HEK293 (cell line): ENCODE data around the gene LIPE.

ENCODE experiments used
- CTCF ChIA-PET: fragments of 350-600 bp; formaldehyde crosslinking; extraction: SDS; loops from one replicate; lab custom pipeline; 2021; ENCODE audit warnings: antibody characterized with exemption; lab: Yijun Ruan, JAX
- POLR2A ChIA-PET: fragments of 300-600 bp; formaldehyde crosslinking; extraction: SDS; loops from one replicate; lab custom pipeline; 2020; ENCODE audit warnings: antibody characterized with exemption, inconsistent platforms; lab: Yijun Ruan, JAX
- H3K27ac ChIP-seq: fragments of 200-500 bp; sonication (Bioruptor generic); 2 replicates; pipeline ENCODE4 v1.5.1; 2014; ENCODE audit warnings: low read depth, low read length, control low read depth, inconsistent platforms; ENCODE audit errors: extremely low read depth
- H3K36me3 ChIP-seq, 2 experiments: fragments of 200-500 bp in 1 of 2; sonication (Bioruptor generic) in 1 of 2; 1 replicate in 1 of 2; 2 replicates in 1 of 2; pipeline ENCODE4 v1.5.1; 2014 to 2017; ENCODE audit warnings: inconsistent platforms in 2 of 2, low read length in 2 of 2; ENCODE audit not compliant: control insufficient read depth in 2 of 2, insufficient read depth in 1 of 2
- H3K4me1 ChIP-seq: fragments of 200-500 bp; sonication (Bioruptor generic); 2 replicates; pipeline ENCODE4 v1.5.1; 2014; ENCODE audit warnings: mild to moderate bottlenecking, low read length, inconsistent platforms; ENCODE audit not compliant: control insufficient read depth, insufficient read depth
- H3K4me3 ChIP-seq: 2 replicates; pipeline ENCODE4 v1.5.1; 2011; ENCODE audit warnings: low read depth, mild to moderate bottlenecking, control low read depth, low read length, moderate library complexity
- H3K9me3 ChIP-seq: fragments of 200-500 bp; sonication (Bioruptor generic); 2 replicates; pipeline ENCODE4 v1.5.1; 2014; ENCODE audit warnings: low read depth, low read length, inconsistent platforms; ENCODE audit not compliant: control insufficient read depth, insufficient read depth
- CTCF ChIP-seq: fragments of 450-650 bp; formaldehyde crosslinking; IDR thresholded peaks from 2 replicates; pipeline ENCODE4 v1.5.1; 2016; ENCODE audit warnings: missing biosample characterization, missing genetic modification characterization
- GLI2 ChIP-seq: fragments of 450-650 bp; formaldehyde crosslinking; IDR thresholded peaks from 2 replicates; pipeline ENCODE4; 2017; ENCODE audit warnings: missing biosample characterization, missing genetic modification characterization, low read depth, borderline replicate concordance
- KLF1 ChIP-seq: fragments of 450-650 bp; formaldehyde crosslinking; IDR thresholded peaks from 2 replicates; pipeline ENCODE4 v1.5.1; 2016; ENCODE audit warnings: missing biosample characterization, missing genetic modification characterization
- SCRT1 ChIP-seq: fragments of 450-650 bp; formaldehyde crosslinking; IDR thresholded peaks from 2 replicates; pipeline ENCODE4 v1.5.1; 2016; ENCODE audit warnings: missing biosample characterization, missing genetic modification characterization, borderline replicate concordance
- YY2 ChIP-seq: fragments of 450-650 bp; formaldehyde crosslinking; IDR thresholded peaks from 2 replicates; pipeline ENCODE4 v1.5.1; 2016; ENCODE audit warnings: missing biosample characterization, missing genetic modification characterization
- ZBTB17 ChIP-seq: fragments of 450-650 bp; formaldehyde crosslinking; IDR thresholded peaks from 2 replicates; pipeline ENCODE4 v1.5.1; 2016; ENCODE audit warnings: missing biosample characterization, missing genetic modification characterization
- ZBTB44 ChIP-seq: fragments of 450-650 bp; IDR thresholded peaks from 2 replicates; pipeline ENCODE4 v1.5.1; 2018; ENCODE audit warnings: missing biosample characterization, mild to moderate bottlenecking, missing genetic modification characterization
- ZFHX2 ChIP-seq: fragments of 450-650 bp; formaldehyde crosslinking; conservative IDR thresholded peaks from 2 replicates; pipeline ENCODE4 v1.5.1; 2016; ENCODE audit warnings: missing biosample characterization, missing genetic modification characterization
- ZNF214 ChIP-seq: fragments of 450-650 bp; formaldehyde crosslinking; IDR thresholded peaks from 2 replicates; pipeline ENCODE4 v1.5.1; 2017; ENCODE audit warnings: missing biosample characterization, mild to moderate bottlenecking, missing genetic modification characterization, borderline replicate concordance
- ZNF223 ChIP-seq: fragments of 450-650 bp; formaldehyde crosslinking; IDR thresholded peaks from 2 replicates; pipeline ENCODE4 v1.5.1; 2016; ENCODE audit warnings: missing biosample characterization, missing genetic modification characterization
- ZNF239 ChIP-seq: fragments of 450-650 bp; formaldehyde crosslinking; IDR thresholded peaks from 2 replicates; pipeline ENCODE4 v1.5.1; 2016; ENCODE audit warnings: missing biosample characterization, missing genetic modification characterization
- ZNF341 ChIP-seq: fragments of 450-650 bp; formaldehyde crosslinking; IDR thresholded peaks from 2 replicates; pipeline ENCODE4; 2016; ENCODE audit warnings: low read depth, missing biosample characterization, missing genetic modification characterization
- ZNF394 ChIP-seq: fragments of 450-650 bp; formaldehyde crosslinking; IDR thresholded peaks from 2 replicates; pipeline ENCODE4 v1.5.1; 2016; ENCODE audit warnings: missing biosample characterization, missing genetic modification characterization, mild to moderate bottlenecking, moderate library complexity, borderline replicate concordance
- ZNF398 ChIP-seq: fragments of 450-650 bp; formaldehyde crosslinking; IDR thresholded peaks from 2 replicates; pipeline ENCODE4 v1.5.1; 2017; ENCODE audit warnings: missing biosample characterization, missing genetic modification characterization
- ZNF423 ChIP-seq: fragments of 450-650 bp; formaldehyde crosslinking; IDR thresholded peaks from 2 replicates; pipeline ENCODE4 v1.5.1; 2016; ENCODE audit warnings: missing biosample characterization, missing genetic modification characterization
- ZNF513 ChIP-seq: fragments of 450-650 bp; IDR thresholded peaks from 2 replicates; pipeline ENCODE4 v1.5.1; 2018; ENCODE audit warnings: missing biosample characterization, missing genetic modification characterization
- ZNF521 ChIP-seq: fragments of 450-650 bp; formaldehyde crosslinking; IDR thresholded peaks from 2 replicates; pipeline ENCODE4 v1.5.1; 2017; ENCODE audit warnings: missing biosample characterization, mild to moderate bottlenecking, missing genetic modification characterization
- ZNF549 ChIP-seq: fragments of 450-650 bp; IDR thresholded peaks from 2 replicates; pipeline ENCODE4 v1.5.1; 2018; ENCODE audit warnings: missing biosample characterization, missing genetic modification characterization, mild to moderate bottlenecking, inconsistent platforms, moderate library complexity
- ZNF660 ChIP-seq: fragments of 450-650 bp; IDR thresholded peaks from 2 replicates; pipeline ENCODE4 v1.5.1; 2018; ENCODE audit warnings: missing biosample characterization, mild to moderate bottlenecking, missing genetic modification characterization
- ZNF692 ChIP-seq: fragments of 450-650 bp; formaldehyde crosslinking; IDR thresholded peaks from 2 replicates; pipeline ENCODE4 v1.5.1; 2016; ENCODE audit warnings: missing biosample characterization, missing genetic modification characterization
- ZSCAN5A ChIP-seq: fragments of 450-650 bp; formaldehyde crosslinking; IDR thresholded peaks from 2 replicates; pipeline ENCODE4 v1.5.1; 2016; ENCODE audit warnings: missing biosample characterization, missing genetic modification characterization

Gene LIPE

GRCh38 chr19:42388851-42389489 lies 38.2 kb downstream of the LIPE start:
- POLR2A ChIA-PET, result interaction anchor here (4.1 kb wide), 1 partner anchor 8 kb away, joined by 34 read pairs; no protein-coding TSS in a partner anchor
- H3K27ac ChIP-seq, result no peak overlapping the region
- TF ChIP-seq ZFHX2 (tag by site-specific recombination) (peak; percentile 11; the same call in 1 of the 2 replicates), ZNF398 (tag by site-specific recombination) (0 out of 2 replicates have a peak, but pooled peaks have one; percentile 3), SCRT1 (no peak), KLF1 (tag by site-specific recombination) (peak; percentile 62), ZNF341 (tag by site-specific recombination) (no peak)
- TF ChIP-seq, all 188 proteins: peak for 3
- CTCF ChIA-PET, result interaction anchor here (3.8 kb wide), 1 partner anchor 12 kb away, joined by 33 read pairs; no protein-coding TSS in a partner anchor
- Histone ChIP-seq H3K4me1 (peaks cover 4% of the 10 kb centered on the region; the same call in 1 of the 2 replicates), H3K9me3 (no peaks in the 10 kb centered on the region), H3K36me3 (no peaks in the 10 kb centered on the region; a peak in 1 of 3 replicates), H3K4me3 (no peak overlapping the region)

- no peaks in the 10 kb centered on the region; a peak in 1 of 3 replicates for H3K36me3 ChIP-seq
- POLR2A ChIA-PET, result interaction anchor here (1.2 to 4.1 kb wide), 2 partner anchors 9 to 20 kb away, joined by 3 to 34 read pairs; no protein-coding TSS in a partner anchor
- peaks cover 4% of the 10 kb centered on the region; the same call in 1 of the 2 replicates for H3K4me1 ChIP-seq
- peak overlapping the region; percentile 33 for H3K4me3 ChIP-seq
- peak overlapping the region; percentile 44; the same call in 1 of the 2 replicates for H3K27ac ChIP-seq
- CTCF ChIA-PET, result interaction anchor here (0.6 to 3.8 kb wide), 10 partner anchors 9 to 268 kb away, joined by 3 to 33 read pairs (median 4); no protein-coding TSS in a partner anchor
- no peaks in the 10 kb centered on the region for H3K9me3 ChIP-seq
- no peak for TF ChIP-seq ZNF513 (tag by site-specific recombination)
- TF ChIP-seq ZNF549 (tag by site-specific recombination), result no peak
- TF ChIP-seq ZNF214, result no peak
- TF ChIP-seq ZSCAN5A, result peak; percentile 93; the same call in 1 of the 2 replicates
- no peak for TF ChIP-seq ZNF223 (tag by site-specific recombination)
- TF ChIP-seq ZNF521 (tag by site-specific recombination), result no peak
- TF ChIP-seq ZNF423, result peak; percentile 80; the same call in 1 of the 2 replicates
- peak; percentile 96 for TF ChIP-seq ZBTB17 (tag by site-specific recombination)
- peak; percentile 96 for TF ChIP-seq ZNF692 (tag by site-specific recombination)
- no peak for TF ChIP-seq ZNF239
- peak; percentile 42; the same call in 1 of the 2 replicates for TF ChIP-seq ZNF394
- peak; percentile 99 for TF ChIP-seq CTCF (tag by site-specific recombination)
- TF ChIP-seq KLF1 (tag by site-specific recombination), result peak; percentile 96
- no peak for TF ChIP-seq GLI2
- TF ChIP-seq ZNF660 (tag by site-specific recombination), result no peak
- TF ChIP-seq ZBTB44 (tag by site-specific recombination), result 0 out of 2 replicates have a peak, but pooled peaks have one; percentile 19
- no peak for TF ChIP-seq YY2
Observed at GRCh38 chr19:42386974-42387707, 40.0 kb downstream of the LIPE start.
